IPS-NIHi7 (cell line): Measurements from ENCODE around the gene OR10P1.

Experiments used
- DNase-seq: peaks from one replicate; pipeline ENCODE4 v3.0.0; 2012; ENCODE audit warnings: mixed read lengths; ENCODE audit errors: extremely low spot score

The OR10P1 gene

GRCh38 chr12:55685671-55686070, 49.0 kb downstream of the OR10P1 start:
- no peak for DNase-seq

GRCh38 chr12:55686366-55687010, 49.8 kb downstream of the OR10P1 start:
- DNase-seq = no peak
